ENCODE data around the gene EP300.
"Not testable (repeated sequence)": the region's sequence is repeated elsewhere in the genome, so short reads cannot be mapped to it uniquely, and the experiment has no call there.

EP300 gene

GRCh38 chr22:41132550-41132949 lies 40.2 kb downstream of the EP300 start (continued):
- TF ChIP-seq, protein P1, sequence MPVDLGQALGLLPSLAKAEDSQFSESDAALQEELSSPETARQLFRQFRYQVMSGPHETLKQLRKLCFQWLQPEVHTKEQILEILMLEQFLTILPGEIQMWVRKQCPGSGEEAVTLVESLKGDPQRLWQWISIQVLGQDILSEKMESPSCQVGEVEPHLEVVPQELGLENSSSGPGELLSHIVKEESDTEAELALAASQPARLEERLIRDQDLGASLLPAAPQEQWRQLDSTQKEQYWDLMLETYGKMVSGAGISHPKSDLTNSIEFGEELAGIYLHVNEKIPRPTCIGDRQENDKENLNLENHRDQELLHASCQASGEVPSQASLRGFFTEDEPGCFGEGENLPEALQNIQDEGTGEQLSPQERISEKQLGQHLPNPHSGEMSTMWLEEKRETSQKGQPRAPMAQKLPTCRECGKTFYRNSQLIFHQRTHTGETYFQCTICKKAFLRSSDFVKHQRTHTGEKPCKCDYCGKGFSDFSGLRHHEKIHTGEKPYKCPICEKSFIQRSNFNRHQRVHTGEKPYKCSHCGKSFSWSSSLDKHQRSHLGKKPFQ (tag by site-specific recombination; IDR thresholded peaks at IDR 0.05), result no peak

DNA sequence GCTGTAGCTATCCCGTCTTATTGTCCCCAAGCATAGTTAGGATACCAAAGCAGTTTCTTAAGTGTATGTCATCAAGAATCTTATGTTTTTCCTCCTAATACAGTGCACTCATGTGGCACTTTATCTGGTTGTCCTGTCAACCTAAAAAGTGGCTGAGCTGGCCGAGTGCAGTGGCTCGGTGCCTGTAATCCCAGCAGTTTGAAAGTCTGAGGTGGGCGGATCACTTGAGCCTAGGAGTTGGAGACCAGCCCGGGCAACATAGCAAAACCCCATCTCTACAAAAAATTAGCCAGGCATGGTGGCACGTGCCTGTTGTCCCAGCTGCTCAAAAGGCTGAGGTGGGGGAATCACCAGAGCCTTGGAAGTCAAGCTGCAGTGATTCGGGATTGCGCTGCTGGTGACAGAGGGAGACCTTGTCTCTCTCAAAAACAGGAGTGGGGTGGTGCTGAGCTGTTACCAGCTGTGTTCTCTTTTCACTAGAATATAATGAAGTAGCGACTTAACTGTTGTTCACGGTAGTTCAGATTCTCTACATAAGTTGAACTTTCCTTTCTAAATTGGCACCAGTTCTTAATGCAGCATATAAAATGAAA lies 48.1 kb downstream of the EP300 start:
- peaks cover 86 to 98% of the 10 kb centered on the region in 2 experiments for H3K36me3 ChIP-seq (ENCODE audit: control insufficient read depth in 2 of 2, insufficient read depth in 1 of 2, low read length in 2 of 2)
- TF ChIP-seq ZBTB21 (tag by site-specific recombination; IDR thresholded peaks at IDR 0.05), result no peak
- TF ChIP-seq SP7 (tag by site-specific recombination; IDR thresholded peaks at IDR 0.05), result no peak
- TF ChIP-seq ZBTB48 (tag by site-specific recombination; IDR thresholded peaks at IDR 0.05), result no peak
- no peaks in the 10 kb centered on the region for H3K4me1 ChIP-seq (ENCODE audit: control insufficient read depth, insufficient read depth, low read length)
- POLR2A ChIA-PET, result no interaction called here
- CTCF ChIA-PET, result interaction anchor here (2.2 kb wide), 1 partner anchor 218 kb away, joined by 9 read pairs; no protein-coding TSS in a partner anchor
- no peak overlapping the region for H3K4me3 ChIP-seq (ENCODE audit: low read depth, low read length)
- no peaks in the 10 kb centered on the region for H3K9me3 ChIP-seq (ENCODE audit: control insufficient read depth, insufficient read depth, low read depth, low read length)
- no peak overlapping the region for H3K27ac ChIP-seq (ENCODE audit: extremely low read depth, low read depth, low read length)

DNA sequence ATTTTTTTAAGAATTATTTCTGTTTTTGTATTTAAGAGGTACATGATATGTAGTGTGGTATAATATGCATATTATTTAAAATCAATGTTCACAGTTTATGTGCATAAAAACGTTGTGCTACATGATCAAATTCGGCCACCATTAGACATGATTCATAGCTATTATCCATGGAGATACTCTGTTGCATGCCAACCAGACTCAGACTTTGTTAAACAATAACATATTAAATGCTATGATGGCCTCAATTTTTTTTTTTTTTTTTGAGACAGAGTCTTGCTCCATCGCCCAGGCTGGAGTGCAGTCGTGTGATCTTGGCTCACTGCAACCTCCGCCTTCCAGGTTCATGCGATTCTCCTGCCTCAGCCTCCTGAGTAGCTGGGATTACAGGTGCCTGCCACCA lies 53.5 kb downstream of the EP300 start:
- H3K9me3 ChIP-seq (ENCODE audit: control insufficient read depth, insufficient read depth, low read depth, low read length); H3K27ac ChIP-seq (ENCODE audit: extremely low read depth, low read depth, low read length); H3K4me1 ChIP-seq (ENCODE audit: control insufficient read depth, insufficient read depth, low read length); H3K4me3 ChIP-seq (ENCODE audit: low read depth, low read length): not testable (repeated sequence)
- H3K36me3 ChIP-seq (ENCODE audit: control insufficient read depth in 2 of 2, insufficient read depth in 1 of 2, low read length in 2 of 2), result peaks cover 88 to 96% of the 10 kb centered on the region in 2 experiments
- POLR2A ChIA-PET, result interaction anchor here (0.7 kb wide), 1 partner anchor 16 kb away, joined by 5 read pairs; no protein-coding TSS in a partner anchor
- CTCF ChIA-PET, result interaction anchor here (0.7 to 1.1 kb wide), 3 partner anchors 27 to 223 kb away, joined by 3 to 6 read pairs (median 6); no protein-coding TSS in a partner anchor

- POLR2A ChIA-PET, result interaction anchor here (0.7 kb wide), 1 partner anchor 15 kb away, joined by 5 read pairs; no protein-coding TSS in a partner anchor
- H3K27ac ChIP-seq (ENCODE audit: extremely low read depth, low read depth, low read length), result no peak overlapping the region
- no peaks in the 10 kb centered on the region for H3K9me3 ChIP-seq (ENCODE audit: control insufficient read depth, insufficient read depth, low read depth, low read length)
- TF ChIP-seq SCRT2 (tag by site-specific recombination; IDR thresholded peaks at IDR 0.05) (no peak), ZNF843 (tag by site-specific recombination; IDR thresholded peaks at IDR 0.05) (no peak), ZNF707 (tag by site-specific recombination; IDR thresholded peaks at IDR 0.05) (no peak), ZNF302 (tag by site-specific recombination; IDR thresholded peaks at IDR 0.05; ENCODE audit: low read depth) (no peak), ZNF202 (tag by site-specific recombination; IDR thresholded peaks at IDR 0.05; ENCODE audit: borderline replicate concordance) (no peak), GFI1B (tag by site-specific recombination; IDR thresholded peaks at IDR 0.05) (no peak), HOXD13 (CRISPR knock-in tag; IDR thresholded peaks at IDR 0.05; ENCODE audit: borderline replicate concordance) (no peak), ZNF645 (tag by site-specific recombination; IDR thresholded peaks at IDR 0.05) (no peak), WT1 (tag by site-specific recombination; IDR thresholded peaks at IDR 0.05) (no peak), ZNF548 (tag by site-specific recombination; IDR thresholded peaks at IDR 0.05) (no peak), SCRT1 (tag by site-specific recombination; IDR thresholded peaks at IDR 0.05; ENCODE audit: borderline replicate concordance) (no peak), ZNF211 (tag by site-specific recombination; IDR thresholded peaks at IDR 0.05; ENCODE audit: low read depth) (no peak), ZSCAN30 (tag by site-specific recombination; IDR thresholded peaks at IDR 0.05) (no peak), ZBTB21 (tag by site-specific recombination; IDR thresholded peaks at IDR 0.05) (no peak), SP2 (tag by site-specific recombination; IDR thresholded peaks at IDR 0.05) (no peak), ZNF600 (tag by site-specific recombination; IDR thresholded peaks at IDR 0.05) (no peak), ZIC2 (tag by site-specific recombination; IDR thresholded peaks at IDR 0.05) (no peak)
- TF ChIP-seq, protein P2, sequence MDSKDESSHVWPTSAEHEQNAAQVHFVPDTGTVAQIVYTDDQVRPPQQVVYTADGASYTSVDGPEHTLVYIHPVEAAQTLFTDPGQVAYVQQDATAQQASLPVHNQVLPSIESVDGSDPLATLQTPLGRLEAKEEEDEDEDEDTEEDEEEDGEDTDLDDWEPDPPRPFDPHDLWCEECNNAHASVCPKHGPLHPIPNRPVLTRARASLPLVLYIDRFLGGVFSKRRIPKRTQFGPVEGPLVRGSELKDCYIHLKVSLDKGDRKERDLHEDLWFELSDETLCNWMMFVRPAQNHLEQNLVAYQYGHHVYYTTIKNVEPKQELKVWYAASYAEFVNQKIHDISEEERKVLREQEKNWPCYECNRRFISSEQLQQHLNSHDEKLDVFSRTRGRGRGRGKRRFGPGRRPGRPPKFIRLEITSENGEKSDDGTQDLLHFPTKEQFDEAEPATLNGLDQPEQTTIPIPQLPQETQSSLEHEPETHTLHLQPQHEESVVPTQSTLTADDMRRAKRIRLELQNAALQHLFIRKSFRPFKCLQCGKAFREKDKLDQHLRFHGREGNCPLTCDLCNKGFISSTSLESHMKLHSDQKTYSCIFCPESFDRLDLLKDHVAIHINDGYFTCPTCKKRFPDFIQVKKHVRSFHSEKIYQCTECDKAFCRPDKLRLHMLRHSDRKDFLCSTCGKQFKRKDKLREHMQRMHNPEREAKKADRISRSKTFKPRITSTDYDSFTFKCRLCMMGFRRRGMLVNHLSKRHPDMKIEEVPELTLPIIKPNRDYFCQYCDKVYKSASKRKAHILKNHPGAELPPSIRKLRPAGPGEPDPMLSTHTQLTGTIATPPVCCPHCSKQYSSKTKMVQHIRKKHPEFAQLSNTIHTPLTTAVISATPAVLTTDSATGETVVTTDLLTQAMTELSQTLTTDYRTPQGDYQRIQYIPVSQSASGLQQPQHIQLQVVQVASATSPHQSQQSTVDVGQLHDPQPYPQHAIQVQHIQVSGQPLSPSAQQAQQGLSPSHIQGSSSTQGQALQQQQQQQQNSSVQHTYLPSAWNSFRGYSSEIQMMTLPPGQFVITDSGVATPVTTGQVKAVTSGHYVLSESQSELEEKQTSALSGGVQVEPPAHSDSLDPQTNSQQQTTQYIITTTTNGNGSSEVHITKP (tag by site-specific recombination; IDR thresholded peaks at IDR 0.05), result no peak
- H3K36me3 ChIP-seq (ENCODE audit: control insufficient read depth in 2 of 2, insufficient read depth in 1 of 2, low read length in 2 of 2), result peaks cover 88 to 96% of the 10 kb centered on the region in 2 experiments
- H3K4me1 ChIP-seq (ENCODE audit: control insufficient read depth, insufficient read depth, low read length), result no peaks in the 10 kb centered on the region
- CTCF ChIA-PET, result interaction anchor here (0.6 to 1.1 kb wide), 3 partner anchors 27 to 224 kb away, joined by 3 to 6 read pairs (median 3); no protein-coding TSS in a partner anchor
- H3K4me3 ChIP-seq (ENCODE audit: low read depth, low read length), result no peak overlapping the region
Measured at GRCh38 chr22:41146573-41146972, 54.2 kb downstream of the EP300 start.

All from HEK293 (cell line).